Parathyroid adenoma (tissue), 2 donors: ENCODE measurements around the gene ENPP7.

ENCODE experiments used
- H2AFZ ChIP-seq: fragments of 300-600 bp; sonication (generic); one replicate; pipeline ENCODE4 v1.7.0; 2017; ENCODE audit warnings: antibody characterized with exemption, mild to moderate bottlenecking
- H3K27ac ChIP-seq: fragments of 300-600 bp; sonication (generic); one replicate; pipeline ENCODE4 v1.7.0; 2017
- H3K27me3 ChIP-seq: fragments of 300-600 bp; sonication (generic); one replicate; pipeline ENCODE4 v1.7.0; 2017; ENCODE audit warnings: low read length; ENCODE audit not compliant: control insufficient read depth, insufficient read depth
- H3K36me3 ChIP-seq: fragments of 300-600 bp; sonication (generic); one replicate; pipeline ENCODE4 v1.7.0; 2017; ENCODE audit warnings: low read length; ENCODE audit not compliant: control insufficient read depth, insufficient read depth
- H3K4me1 ChIP-seq: fragments of 300-600 bp; sonication (generic); one replicate; pipeline ENCODE4 v1.7.0; 2017; ENCODE audit warnings: control low read depth
- H3K4me2 ChIP-seq: fragments of 300-600 bp; sonication (generic); one replicate; pipeline ENCODE4 v1.7.0; 2017; ENCODE audit warnings: low read length
- H3K4me3 ChIP-seq: fragments of 300-600 bp; sonication (generic); one replicate; pipeline ENCODE4 v1.7.0; 2017; ENCODE audit warnings: low read depth, low read length
- H3K79me2 ChIP-seq: fragments of 300-600 bp; sonication (generic); one replicate; pipeline ENCODE4 v1.7.0; 2017; ENCODE audit warnings: control low read depth
- H3K9ac ChIP-seq: fragments of 300-600 bp; sonication (generic); one replicate; pipeline ENCODE4 v1.7.0; 2017; ENCODE audit warnings: mild to moderate bottlenecking
- H3K9me3 ChIP-seq: fragments of 300-600 bp; sonication (generic); one replicate; pipeline ENCODE4 v1.7.0; 2017; ENCODE audit warnings: low read length; ENCODE audit not compliant: control insufficient read depth
- CTCF ChIP-seq: fragments of 300-600 bp; sonication (generic); IDR thresholded peaks from one replicate; pipeline ENCODE4 v1.7.0; 2017; ENCODE audit warnings: antibody characterized with exemption, mild to moderate bottlenecking
- donor health status: primary hyperparathyroidism.

The ENPP7 gene

GRCh38 chr17:79775632-79776031 is 44.9 kb downstream of the ENPP7 start:
- Histone ChIP-seq H3K4me1 (no peaks in the 10 kb centered on the region), H3K4me2 (no peak overlapping the region), H3K9me3 (no peaks in the 10 kb centered on the region), H2AFZ (no peak overlapping the region), H3K9ac (no peak overlapping the region), H3K36me3 (no peaks in the 10 kb centered on the region), H3K79me2 (no peaks in the 10 kb centered on the region), H3K27me3 (no peaks in the 10 kb centered on the region), H3K4me3 (no peak overlapping the region), H3K27ac (no peak overlapping the region)
- TF ChIP-seq CTCF: no peak

- no peak for TF ChIP-seq CTCF
- Histone ChIP-seq H2AFZ (no peak overlapping the region), H3K36me3 (no peaks in the 10 kb centered on the region), H3K4me1 (no peaks in the 10 kb centered on the region), H3K27ac (no peak overlapping the region), H3K79me2 (no peaks in the 10 kb centered on the region), H3K4me3 (no peak overlapping the region), H3K27me3 (no peaks in the 10 kb centered on the region), H3K4me2 (peak overlapping the region; percentile 1), H3K9me3 (no peaks in the 10 kb centered on the region), H3K9ac (no peak overlapping the region)
These were observed 45.8 kb downstream of the ENPP7 start for GRCh38 chr17:79776376-79777119.

DNA sequence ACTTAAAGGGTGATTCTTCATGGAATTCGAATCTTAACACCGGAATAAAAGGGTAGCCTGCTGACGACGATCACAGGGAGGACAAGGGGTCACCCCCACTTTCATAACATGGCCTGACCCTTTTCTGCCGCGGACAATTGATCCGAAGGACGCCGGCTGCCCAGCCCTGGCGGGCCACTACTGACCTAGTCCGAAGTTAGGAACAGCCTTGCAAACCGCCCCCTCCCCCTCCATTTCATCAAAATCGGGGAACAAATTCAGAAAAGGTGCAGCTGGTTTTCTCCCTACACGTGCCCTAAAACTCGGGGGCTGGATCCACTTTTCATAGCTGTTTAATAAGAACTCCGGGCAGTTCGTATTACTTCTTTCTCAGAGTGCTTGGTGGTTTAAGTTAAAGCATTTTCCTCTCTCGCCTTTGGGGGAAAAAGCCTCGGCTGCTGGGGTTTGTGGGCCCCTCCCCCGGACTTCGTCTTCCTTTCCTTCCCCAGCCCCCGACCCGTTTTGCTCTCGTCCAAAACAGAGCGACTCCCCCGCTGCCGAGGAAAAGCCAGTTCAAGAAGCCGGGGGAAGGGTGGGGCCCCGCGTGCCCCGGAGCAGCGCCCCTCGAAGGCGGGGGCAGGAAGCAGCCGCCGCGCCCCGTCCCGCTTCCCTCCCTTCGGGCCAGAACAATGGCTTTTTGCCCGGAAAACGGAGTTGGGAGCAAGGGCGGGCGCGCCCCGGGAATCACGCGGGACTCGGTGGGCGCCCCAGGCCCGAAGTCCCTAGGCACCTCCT is 46.6 kb downstream of the ENPP7 start:
- TF ChIP-seq CTCF: peak; percentile 28
- Histone ChIP-seq H3K27ac (no peak overlapping the region), H3K36me3 (no peaks in the 10 kb centered on the region), H2AFZ (peak overlapping the region; percentile 68), H3K9ac (no peak overlapping the region), H3K4me1 (no peaks in the 10 kb centered on the region), H3K27me3 (no peaks in the 10 kb centered on the region), H3K4me2 (peak overlapping the region; percentile 92), H3K9me3 (no peaks in the 10 kb centered on the region), H3K79me2 (no peaks in the 10 kb centered on the region), H3K4me3 (peak overlapping the region; percentile 61)

DNA sequence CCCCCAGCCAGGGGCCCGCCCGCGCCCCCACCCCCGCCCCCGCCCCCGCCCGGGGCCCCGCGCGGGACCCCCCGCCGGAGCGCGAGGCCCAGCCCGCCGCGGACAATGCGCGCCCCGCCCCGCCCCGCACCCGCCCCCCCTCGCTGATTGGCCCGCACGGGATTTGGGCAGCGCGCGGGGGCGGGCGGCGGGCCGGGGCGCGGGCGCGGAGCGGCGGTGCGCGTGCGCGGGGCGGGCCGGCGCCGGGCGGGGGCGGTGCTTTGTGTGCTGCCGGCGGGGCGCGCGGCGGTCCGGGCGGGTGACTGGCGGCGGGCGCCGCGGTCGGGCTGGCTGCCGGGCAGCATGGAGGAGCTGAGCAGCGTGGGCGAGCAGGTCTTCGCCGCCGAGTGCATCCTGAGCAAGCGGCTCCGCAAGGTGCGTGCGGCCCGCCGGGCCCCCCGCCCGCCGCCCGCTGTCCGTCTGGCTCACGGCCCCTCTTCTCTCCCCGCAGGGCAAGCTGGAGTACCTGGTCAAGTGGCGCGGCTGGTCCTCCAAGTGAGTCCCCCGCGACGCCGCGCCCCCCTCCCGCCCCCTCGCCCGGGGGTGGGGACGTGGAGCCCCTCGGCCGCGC is 47.3 kb downstream of the ENPP7 start, which contains the start of gene CBX2:
Gene CBX2, plus strand, starts transcription at position 255 of the 610 bp plus-strand sequence. Its CDS starts 88 bp downstream, at position 343.
- Histone ChIP-seq H2AFZ (peak within 1 kb of the TSS; percentile 77), H3K9ac (no peak within 1 kb of the TSS), H3K4me1 (no peaks in the 10 kb centered on the region), H3K27me3 (no peaks in the 10 kb centered on the region), H3K4me3 (peak within 1 kb of the TSS; percentile 61), H3K79me2 (no peaks in the 10 kb centered on the region), H3K27ac (no peak within 1 kb of the TSS), H3K36me3 (no peaks in the 10 kb centered on the region), H3K9me3 (no peaks in the 10 kb centered on the region), H3K4me2 (peak within 1 kb of the TSS; percentile 92)
- TF ChIP-seq CTCF: no peak
